GM12801 (cell line): Measurements from ENCODE around the gene ZNF775.

Experiments used
- CTCF ChIP-seq: IDR thresholded peaks from one replicate; pipeline ENCODE4 v1.5.1; 2011; ENCODE audit warnings: control low read depth; ENCODE audit not compliant: insufficient read length; ENCODE audit errors: extremely low read depth

The ZNF775 gene

GRCh38 chr7:150417239-150417638, 38.1 kb downstream of the ZNF775 start:
- TF ChIP-seq CTCF: no peak

- TF ChIP-seq CTCF: no peak
Observed at GRCh38 chr7:150417863-150418262, 38.7 kb downstream of the ZNF775 start.

- no peak for TF ChIP-seq CTCF
Observed at GRCh38 chr7:150420242-150420641, 41.1 kb downstream of the ZNF775 start.

- peak; percentile 19 for TF ChIP-seq CTCF
Observed at GRCh38 chr7:150420987-150421674, 42.0 kb downstream of the ZNF775 start.

GRCh38 chr7:150421831-150422230, 42.7 kb downstream of the ZNF775 start:
- TF ChIP-seq CTCF: no peak

- no peak for TF ChIP-seq CTCF
Observed at GRCh38 chr7:150425670-150426069, 46.5 kb downstream of the ZNF775 start.

- TF ChIP-seq CTCF: no peak
Observed at GRCh38 chr7:150428671-150429451, 49.7 kb downstream of the ZNF775 start.
